DMS153 treated with DMSO at 0.1 percent for 48 hours (cell line): ENCODE data around the gene HMX1.

Experiments
- DNase-seq: peaks from one replicate; lab custom pipeline; 2025; ENCODE audit not compliant: unreplicated experiment; lab: John Stamatoyannopoulos, UW

Gene HMX1

GRCh38 chr4:8821151-8821950 is 50.3 kb downstream of the HMX1 start:
- DNase-seq, result no peak

GRCh38 chr4:8820178-8821102 is 51.2 kb downstream of the HMX1 start:
- DNase-seq, result no peak

GRCh38 chr4:8819473-8820177 is 52.0 kb downstream of the HMX1 start:
- DNase-seq, result no peak

- no peak for DNase-seq
These were observed 52.6 kb downstream of the HMX1 start for GRCh38 chr4:8819019-8819418.

GRCh38 chr4:8818063-8818881 is 53.4 kb downstream of the HMX1 start:
- DNase-seq, result no peak

GRCh38 chr4:8817813-8818062 is 53.9 kb downstream of the HMX1 start:
- no peak for DNase-seq

GRCh38 chr4:8817096-8817812 is 54.4 kb downstream of the HMX1 start:
- DNase-seq, result no peak
